PC-9 (cell line): ENCODE data around the gene EDA2R. TPM values are rescaled to one million over a fixed set of nuclear protein-coding genes. Genes with fewer than 3 reads are reported as not detected.

Experiments
- BruUV-seq: library from RNA; stranded (reverse); fragments of 400-500 nt; replicated peaks from 2 replicates; lab custom pipeline; 2021; lab: Mats Ljungman, UMichigan
- CTCF ChIA-PET: fragments of 300-600 bp; sonication (Branson Sonifier 250); formaldehyde crosslinking; loops from one replicate; lab custom pipeline; 2022; ENCODE audit warnings: antibody characterized with exemption; lab: Charles Lee
- POLR2A ChIA-PET: fragments of 300-600 bp; sonication (Branson Sonifier 250); formaldehyde crosslinking; loops from one replicate; lab custom pipeline; 2022; ENCODE audit warnings: antibody characterized with exemption; ENCODE audit not compliant: unreplicated experiment; lab: Charles Lee
- DNase-seq, 2 experiments: peaks; one replicate each; pipeline versions ENCODE4 v3.0.0 to v3.0.0-alpha.2; 2015 to 2022; ENCODE audit warnings: mixed read lengths in 1 of 2
- H2AFZ ChIP-seq: fragments of 200-600 bp; sonication (generic); 2 replicates; pipeline ENCODE4 v1.8.1; 2017; ENCODE audit warnings: antibody characterized with exemption
- H3F3A ChIP-seq: fragments of 200-600 bp; sonication (generic); 2 replicates; pipeline ENCODE4 v1.8.1; 2017; ENCODE audit warnings: antibody characterized with exemption, mild to moderate bottlenecking, low read depth; ENCODE audit not compliant: insufficient read depth
- H3K27ac ChIP-seq: fragments of 200-600 bp; sonication (generic); 2 replicates; pipeline ENCODE4 v1.6.1; 2016; ENCODE audit warnings: mixed run types
- H3K27me3 ChIP-seq: fragments of 200-600 bp; sonication (generic); 2 replicates; pipeline ENCODE4 v1.6.1; 2016; ENCODE audit warnings: low read depth, mixed run types; ENCODE audit not compliant: insufficient read depth
- H3K36me3 ChIP-seq: fragments of 200-600 bp; sonication (generic); 2 replicates; pipeline ENCODE4 v1.6.1; 2016; ENCODE audit warnings: low read depth, mixed run types
- H3K4me1 ChIP-seq: fragments of 200-600 bp; sonication (generic); replicated peaks from 2 replicates; pipeline ENCODE4 v1.6.1; 2016; ENCODE audit warnings: mixed run types; ENCODE audit not compliant: insufficient read depth
- H3K4me2 ChIP-seq: fragments of 200-600 bp; sonication (generic); 2 replicates; pipeline ENCODE4 v1.6.1; 2017; ENCODE audit warnings: mixed run types
- H3K4me3 ChIP-seq: fragments of 200-600 bp; sonication (generic); 2 replicates; pipeline ENCODE4 v1.6.1; 2016; ENCODE audit warnings: mixed run types
- H3K79me2 ChIP-seq: fragments of 200-600 bp; sonication (generic); 2 replicates; pipeline ENCODE4 v1.6.1; 2017; ENCODE audit warnings: low read depth, mixed run types
- H3K9me2 ChIP-seq: fragments of 200-600 bp; sonication (generic); 2 replicates; pipeline ENCODE4 v1.8.1; 2017; ENCODE audit warnings: mild to moderate bottlenecking; ENCODE audit not compliant: insufficient read depth
- H3K9me3 ChIP-seq: fragments of 200-600 bp; sonication (generic); 2 replicates; pipeline ENCODE4 v1.8.1; 2016; ENCODE audit warnings: low read depth; ENCODE audit not compliant: insufficient read depth
- H4K20me1 ChIP-seq: fragments of 200-600 bp; sonication (generic); 2 replicates; pipeline ENCODE4 v1.8.1; 2017; ENCODE audit not compliant: insufficient read depth
- EZH2 ChIP-seq: fragments of 200-600 bp; sonication (generic); IDR thresholded peaks from 2 replicates; pipeline ENCODE4 v1.8.0; 2017; ENCODE audit warnings: antibody characterized with exemption, low read depth
- intact Hi-C: fragments of 100-400 bp; cut with micrococcal nuclease; formaldehyde crosslinking; loops from one replicate; pipeline ENCODE4 v1.10.0; 2022; ENCODE audit not compliant: unreplicated experiment
- total RNA-seq: library from RNA; stranded (reverse); gene quantifications from 2 replicates; pipeline ENCODE4 v1.2.3, GENCODE V29; 2021
- TF ChIP-seq, protein P1 (sequence below): fragments of 200-600 bp; sonication (generic); conservative IDR thresholded peaks from 2 replicates; pipeline ENCODE4 v1.6.1; 2017; ENCODE audit warnings: mixed run types, antibody characterized with exemption, mild to moderate bottlenecking, moderate library complexity

Gene EDA2R
- total RNA-seq, 1 experiment from 2014 or later = not detected

- Histone ChIP-seq H3K27ac (no peak overlapping the region), H3K9me3 (no peaks in the 10 kb centered on the region), H3K36me3 (no peaks in the 10 kb centered on the region), H3K4me3 (no peak overlapping the region), H3K9me2 (no peaks in the 10 kb centered on the region), H3K79me2 (no peaks in the 10 kb centered on the region), H3K4me1 (no peaks in the 10 kb centered on the region), H3K27me3 (no peaks in the 10 kb centered on the region), H4K20me1 (no peaks in the 10 kb centered on the region), H3K4me2 (no peak overlapping the region), H2AFZ (no peak overlapping the region), H3F3A (no peaks in the 10 kb centered on the region)
- intact Hi-C loops = no loop called here
- ChIA-PET POLR2A (no interaction called here), CTCF (no interaction called here)
- no peak for TF ChIP-seq EZH2
- TF ChIP-seq, protein P1, sequence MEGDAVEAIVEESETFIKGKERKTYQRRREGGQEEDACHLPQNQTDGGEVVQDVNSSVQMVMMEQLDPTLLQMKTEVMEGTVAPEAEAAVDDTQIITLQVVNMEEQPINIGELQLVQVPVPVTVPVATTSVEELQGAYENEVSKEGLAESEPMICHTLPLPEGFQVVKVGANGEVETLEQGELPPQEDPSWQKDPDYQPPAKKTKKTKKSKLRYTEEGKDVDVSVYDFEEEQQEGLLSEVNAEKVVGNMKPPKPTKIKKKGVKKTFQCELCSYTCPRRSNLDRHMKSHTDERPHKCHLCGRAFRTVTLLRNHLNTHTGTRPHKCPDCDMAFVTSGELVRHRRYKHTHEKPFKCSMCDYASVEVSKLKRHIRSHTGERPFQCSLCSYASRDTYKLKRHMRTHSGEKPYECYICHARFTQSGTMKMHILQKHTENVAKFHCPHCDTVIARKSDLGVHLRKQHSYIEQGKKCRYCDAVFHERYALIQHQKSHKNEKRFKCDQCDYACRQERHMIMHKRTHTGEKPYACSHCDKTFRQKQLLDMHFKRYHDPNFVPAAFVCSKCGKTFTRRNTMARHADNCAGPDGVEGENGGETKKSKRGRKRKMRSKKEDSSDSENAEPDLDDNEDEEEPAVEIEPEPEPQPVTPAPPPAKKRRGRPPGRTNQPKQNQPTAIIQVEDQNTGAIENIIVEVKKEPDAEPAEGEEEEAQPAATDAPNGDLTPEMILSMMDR = no peak
- no TSS peak for BruUV-seq
- no peak for DNase-seq
These were observed 3.5 kb downstream of the EDA2R start for GRCh38 chrX:66635360-66635759.

GRCh38 chrX:66634272-66634671 lies 4.6 kb downstream of the EDA2R start:
- Histone ChIP-seq H3K27me3 (no peaks in the 10 kb centered on the region), H3K4me2 (no peak overlapping the region), H3K79me2 (no peaks in the 10 kb centered on the region), H3K9me3 (no peaks in the 10 kb centered on the region), H4K20me1 (no peaks in the 10 kb centered on the region), H2AFZ (no peak overlapping the region), H3K36me3 (no peaks in the 10 kb centered on the region), H3K4me3 (no peak overlapping the region), H3K27ac (no peak overlapping the region), H3F3A (no peaks in the 10 kb centered on the region), H3K9me2 (no peaks in the 10 kb centered on the region), H3K4me1 (no peaks in the 10 kb centered on the region)
- BruUV-seq = no TSS peak
- ChIA-PET CTCF (no interaction called here), POLR2A (no interaction called here)
- DNase-seq = no peak
- intact Hi-C loops = no loop called here
- no peak for TF ChIP-seq EZH2
- TF ChIP-seq, protein P1 = no peak

GRCh38 chrX:66633541-66633940 lies 5.3 kb downstream of the EDA2R start:
- intact Hi-C loops = no loop called here
- no peak for TF ChIP-seq EZH2
- TF ChIP-seq, protein P1 = no peak
- Histone ChIP-seq H3F3A (no peaks in the 10 kb centered on the region), H3K4me1 (no peaks in the 10 kb centered on the region), H3K27me3 (no peaks in the 10 kb centered on the region), H3K9me3 (no peaks in the 10 kb centered on the region), H3K79me2 (no peaks in the 10 kb centered on the region), H3K9me2 (no peaks in the 10 kb centered on the region), H3K4me2 (no peak overlapping the region), H3K4me3 (no peak overlapping the region), H4K20me1 (no peaks in the 10 kb centered on the region), H3K27ac (no peak overlapping the region), H2AFZ (no peak overlapping the region), H3K36me3 (no peaks in the 10 kb centered on the region)
- CTCF ChIA-PET = no interaction called here
- BruUV-seq = no TSS peak
- POLR2A ChIA-PET = no interaction called here
- DNase-seq = no peak
